ENCODE data around the gene CALCA.

DNA sequence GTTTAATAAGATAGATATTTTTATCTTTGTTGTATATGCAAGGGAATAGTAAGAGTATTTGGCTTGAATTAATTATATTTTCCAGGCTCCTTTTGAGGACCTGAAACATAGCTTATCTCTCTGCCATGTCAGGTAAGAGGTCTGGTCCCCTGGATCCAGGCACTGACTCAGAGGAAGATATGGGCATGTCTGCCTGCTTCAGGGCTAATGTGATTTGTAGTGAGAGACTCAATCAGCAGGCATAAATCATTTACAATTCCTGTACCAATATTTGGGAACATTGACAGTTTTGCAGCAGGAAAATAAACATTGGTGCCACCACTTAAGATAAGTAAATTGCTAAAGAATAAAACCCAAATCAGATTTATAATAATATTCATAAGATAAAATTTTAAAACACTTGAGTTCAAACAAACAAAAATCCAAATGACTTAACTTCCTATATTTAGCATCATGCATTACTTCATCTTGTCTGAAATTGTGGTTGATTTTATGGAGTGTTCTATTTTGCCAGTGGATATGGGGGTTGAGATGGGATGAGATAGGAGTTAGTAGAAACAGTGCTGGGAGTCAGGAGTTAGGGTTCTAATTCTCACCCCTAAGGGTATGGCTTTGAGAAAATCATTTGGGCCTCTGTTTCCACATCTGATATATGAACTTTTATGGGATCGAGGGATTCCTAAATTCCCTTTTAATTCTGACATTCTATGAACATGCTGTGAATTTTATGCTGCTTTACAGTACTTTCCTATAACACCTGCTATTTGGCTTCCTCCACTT is 5.1 kb upstream of the CALCA start:
- TF ChIP-seq, protein P1, sequence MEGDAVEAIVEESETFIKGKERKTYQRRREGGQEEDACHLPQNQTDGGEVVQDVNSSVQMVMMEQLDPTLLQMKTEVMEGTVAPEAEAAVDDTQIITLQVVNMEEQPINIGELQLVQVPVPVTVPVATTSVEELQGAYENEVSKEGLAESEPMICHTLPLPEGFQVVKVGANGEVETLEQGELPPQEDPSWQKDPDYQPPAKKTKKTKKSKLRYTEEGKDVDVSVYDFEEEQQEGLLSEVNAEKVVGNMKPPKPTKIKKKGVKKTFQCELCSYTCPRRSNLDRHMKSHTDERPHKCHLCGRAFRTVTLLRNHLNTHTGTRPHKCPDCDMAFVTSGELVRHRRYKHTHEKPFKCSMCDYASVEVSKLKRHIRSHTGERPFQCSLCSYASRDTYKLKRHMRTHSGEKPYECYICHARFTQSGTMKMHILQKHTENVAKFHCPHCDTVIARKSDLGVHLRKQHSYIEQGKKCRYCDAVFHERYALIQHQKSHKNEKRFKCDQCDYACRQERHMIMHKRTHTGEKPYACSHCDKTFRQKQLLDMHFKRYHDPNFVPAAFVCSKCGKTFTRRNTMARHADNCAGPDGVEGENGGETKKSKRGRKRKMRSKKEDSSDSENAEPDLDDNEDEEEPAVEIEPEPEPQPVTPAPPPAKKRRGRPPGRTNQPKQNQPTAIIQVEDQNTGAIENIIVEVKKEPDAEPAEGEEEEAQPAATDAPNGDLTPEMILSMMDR (IDR thresholded peaks at IDR 0.05), result no peak
- TF ChIP-seq POLR2AphosphoS5 (IDR thresholded peaks at IDR 0.05) (no peak), POLR2A (IDR thresholded peaks at IDR 0.05) (no peak), EP300 (IDR thresholded peaks at IDR 0.05) (no peak)

Data from upper lobe of left lung (tissue), 4 donors.